NB4 (cell line): Measurements from ENCODE around the gene SLC30A1.

Source experiments
- CTCF ChIP-seq: IDR thresholded peaks from one replicate; pipeline ENCODE4 v1.5.1; 2012; ENCODE audit warnings: low read depth, low read length
- MYC ChIP-seq: IDR thresholded peaks from 2 replicates; pipeline ENCODE4 v1.6.1; 2011; ENCODE audit warnings: low read depth, low read length
- POLR2A ChIP-seq: IDR thresholded peaks from 2 replicates; pipeline ENCODE4 v1.6.1; 2011; ENCODE audit warnings: mild to moderate bottlenecking; ENCODE audit not compliant: insufficient read length; ENCODE audit errors: extremely low read depth

GRCh38 chr1:211621447-211622198 is 42.7 kb upstream of the SLC30A1 start:
- no peak for TF ChIP-seq CTCF
- TF ChIP-seq POLR2A: no peak
- no peak for TF ChIP-seq MYC
